GM18868 (cell line): Measurements from ENCODE around the gene ZBTB20.
"Not testable (repeated sequence)": the region's sequence is repeated elsewhere in the genome, so short reads cannot be mapped to it uniquely, and the experiment has no call there.

Experiments
- ATAC-seq: cut with Tn5 transposase; IDR thresholded peaks from one replicate; pipeline ENCODE4 v1.9.1; 2021; ENCODE audit warnings: mild to moderate bottlenecking, moderate library complexity; ENCODE audit not compliant: unreplicated experiment

Gene ZBTB20

GRCh38 chr3:114847564-114847963, 299.5 kb downstream of the ZBTB20 start:
- ATAC-seq = no peak

- no peak for ATAC-seq
These were observed 300.3 kb downstream of the ZBTB20 start for GRCh38 chr3:114846779-114847178.

GRCh38 chr3:114846252-114846651, 300.8 kb downstream of the ZBTB20 start:
- no peak for ATAC-seq

- no peak for ATAC-seq
These were observed 305.6 kb downstream of the ZBTB20 start for GRCh38 chr3:114841515-114841914.

GRCh38 chr3:114839476-114839875, 307.6 kb downstream of the ZBTB20 start:
- ATAC-seq = no peak

- ATAC-seq = no peak
These were observed 309.1 kb downstream of the ZBTB20 start for GRCh38 chr3:114838025-114838424.

- no peak for ATAC-seq
These were observed 312.7 kb downstream of the ZBTB20 start for GRCh38 chr3:114834175-114834940.

GRCh38 chr3:114831861-114832260, 315.2 kb downstream of the ZBTB20 start:
- ATAC-seq = no peak

GRCh38 chr3:114830652-114831051, 316.4 kb downstream of the ZBTB20 start:
- no peak for ATAC-seq

- no peak for ATAC-seq
These were observed 317.3 kb downstream of the ZBTB20 start for GRCh38 chr3:114829783-114830182.

- ATAC-seq = peak; percentile 83
These were observed 319.6 kb downstream of the ZBTB20 start for GRCh38 chr3:114827495-114827894.

GRCh38 chr3:114824014-114824413, 323.1 kb downstream of the ZBTB20 start:
- no peak for ATAC-seq

- ATAC-seq = no peak
These were observed 324.0 kb downstream of the ZBTB20 start for GRCh38 chr3:114823061-114823460.

GRCh38 chr3:114816052-114816451, 331.0 kb downstream of the ZBTB20 start:
- ATAC-seq = no peak

- not testable (repeated sequence) for ATAC-seq
These were observed 334.4 kb downstream of the ZBTB20 start for GRCh38 chr3:114812541-114813238.

GRCh38 chr3:114809668-114810413, 337.2 kb downstream of the ZBTB20 start:
- peak; percentile 99 for ATAC-seq

- no peak for ATAC-seq
These were observed 343.0 kb downstream of the ZBTB20 start for GRCh38 chr3:114804099-114804498.

- no peak for ATAC-seq
These were observed 343.9 kb downstream of the ZBTB20 start for GRCh38 chr3:114803042-114803695.

- ATAC-seq = no peak
These were observed 346.6 kb downstream of the ZBTB20 start for GRCh38 chr3:114800272-114801031.

- ATAC-seq = no peak
These were observed 347.3 kb downstream of the ZBTB20 start for GRCh38 chr3:114799816-114800215.
